GM12878 (cell line): Measurements from ENCODE around the gene OR10G3.

Experiments
- CTCF ChIP-seq, 3 experiments: IDR thresholded peaks in 2 of 3; conservative IDR thresholded peaks in 1 of 3; 2 replicates each; pipeline ENCODE4 v1.5.1; 2011; ENCODE audit warnings: low read depth in 3 of 3, low read length in 3 of 3, mild to moderate bottlenecking in 3 of 3, control low read depth in 2 of 3, moderate library complexity in 2 of 3, inconsistent platforms in 1 of 3, mixed read lengths in 1 of 3; ENCODE audit not compliant: control insufficient read depth in 2 of 3, insufficient read depth in 1 of 3; ENCODE audit errors: extremely low read depth in 1 of 3
- SRF ChIP-seq, 2 experiments: IDR thresholded peaks; 2 replicates each; pipeline ENCODE4 v1.6.1; 2011; ENCODE audit warnings: low read depth in 2 of 2, low read length in 2 of 2, mild to moderate bottlenecking in 1 of 2, moderate library complexity in 1 of 2
- ZBTB11 ChIP-seq: fragments of 450-650 bp; formaldehyde crosslinking; IDR thresholded peaks from 2 replicates; pipeline ENCODE4 v1.5.0; 2022; ENCODE audit warnings: mild to moderate bottlenecking, missing genetic modification characterization
- ZNF687 ChIP-seq: fragments of 450-650 bp; IDR thresholded peaks from 2 replicates; pipeline ENCODE4 v1.6.1; 2017; ENCODE audit warnings: mild to moderate bottlenecking, moderate library complexity

- no peak for TF ChIP-seq CTCF (IDR thresholded peaks at IDR 0.05 in 2 of 3, conservative IDR thresholded peaks at IDR 0.05 in 1 of 3; ENCODE audit: control insufficient read depth in 2 of 3, extremely low read depth in 1 of 3, insufficient read depth in 1 of 3, low read depth in 3 of 3, low read length in 3 of 3)
- TF ChIP-seq ZNF687: no peak
- TF ChIP-seq SRF (IDR thresholded peaks at IDR 0.05; ENCODE audit: low read depth in 2 of 2, low read length in 2 of 2): no peak
- no peak for TF ChIP-seq ZBTB11 (CRISPR knock-in tag)
Measured at GRCh38 chr14:21543521-21543960, 36.3 kb downstream of the OR10G3 start.
